Activated T-cell treated with anti-CD3 and anti-CD28 coated beads, Interleukin-2, amount 50 U/mL, for 1 hour (primary cell): ENCODE data around the gene CFAP70.

Experiments used
- DNase-seq: peaks from one replicate; pipeline ENCODE4 v3.0.0-alpha.2; 2020

The CFAP70 gene

GRCh38 chr10:73210395-73211105 lies 148.1 kb downstream of the CFAP70 start:
- DNase-seq: no peak

- DNase-seq: no peak
These were observed 149.0 kb downstream of the CFAP70 start for GRCh38 chr10:73209705-73210104.

- no peak for DNase-seq
These were observed 150.8 kb downstream of the CFAP70 start for GRCh38 chr10:73207883-73208282.

GRCh38 chr10:73206385-73206784 lies 152.3 kb downstream of the CFAP70 start:
- no peak for DNase-seq

GRCh38 chr10:73205890-73206289 lies 152.8 kb downstream of the CFAP70 start:
- no peak for DNase-seq

- DNase-seq: no peak
These were observed 153.6 kb downstream of the CFAP70 start for GRCh38 chr10:73205081-73205480.
